ENCODE data around the gene CTXND1. TPM values are rescaled to one million over a fixed set of nuclear protein-coding genes. Genes with fewer than 3 reads are reported as not detected.

Gene CTXND1
- total and polyA plus RNA-seq, 2 of the 4 experiments (the other 2 are of a cell fraction), result not detected

DNA sequence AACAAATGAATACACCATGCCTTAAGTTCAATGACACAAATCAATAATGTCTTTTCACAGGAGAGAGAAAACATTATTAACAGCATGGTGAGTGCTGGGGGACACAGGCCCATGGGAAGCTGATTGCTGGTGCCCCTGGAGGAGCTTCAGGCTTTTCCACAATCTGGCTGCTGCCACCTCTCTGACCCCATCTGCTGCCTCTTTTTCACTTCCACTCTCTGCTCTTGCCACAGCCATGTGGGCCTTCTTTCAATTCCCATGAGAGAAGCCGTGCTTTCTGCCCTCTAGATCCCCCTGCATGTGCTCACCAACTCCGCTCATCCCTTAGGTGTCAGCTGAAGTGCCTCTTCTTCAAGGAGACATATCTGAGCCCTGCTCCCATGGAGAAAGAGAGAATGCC, 21.0 kb upstream of the CTXND1 start:
- Histone ChIP-seq H3K4me2 (ENCODE audit: low read depth, low read length) (no peak overlapping the region), H2AK5ac (ENCODE audit: low read depth, low read length) (no peak overlapping the region), H3K56ac (ENCODE audit: extremely low read depth, insufficient read depth, low read length) (no peak overlapping the region), H2AK9ac (replicated peaks; ENCODE audit: low read depth, low read length, poor library complexity) (no peak overlapping the region), H4K8ac (ENCODE audit: low read depth in 2 of 2, low read length in 2 of 2) (no peak overlapping the region), H3K9me1 (ENCODE audit: insufficient read depth, low read length) (0 out of 2 replicates have a peak, but pooled peaks cover 2% of the 10 kb centered on the region), H3K9ac (ENCODE audit: low read depth, low read length) (no peak overlapping the region), H3K79me1 (ENCODE audit: low read depth in 1 of 2, low read length in 2 of 2) (no peaks in the 10 kb centered on the region), H4K20me1 (ENCODE audit: insufficient read depth, low read length) (no peaks in the 10 kb centered on the region), H3K36me3 (ENCODE audit: control insufficient read depth, insufficient read depth, low read length) (no peaks in the 10 kb centered on the region), H3K14ac (replicated peaks; ENCODE audit: low read depth, low read length) (no peak overlapping the region), H3K27ac (ENCODE audit: insufficient read depth, low read length) (no peak overlapping the region), H3K23ac (ENCODE audit: low read depth, low read length) (no peak overlapping the region), H2BK5ac (ENCODE audit: low read depth, low read length, poor library complexity, severe bottlenecking) (no peak overlapping the region), H2BK20ac (ENCODE audit: low read depth, low read length) (no peak overlapping the region), H3K27me3 (ENCODE audit: control insufficient read depth, insufficient read depth, low read length) (peaks cover 28% of the 10 kb centered on the region), H3K4ac (ENCODE audit: low read depth, low read length) (no peak overlapping the region), H3K9me3 (ENCODE audit: control insufficient read depth, insufficient read depth, low read length) (no peaks in the 10 kb centered on the region), H2BK120ac (ENCODE audit: low read depth, low read length) (no peak overlapping the region), H3K4me1 (ENCODE audit: control insufficient read depth, insufficient read depth, low read length) (no peaks in the 10 kb centered on the region), H4K91ac (ENCODE audit: insufficient read depth, low read depth, low read length) (no peak overlapping the region), H2BK15ac (ENCODE audit: low read depth, low read length) (no peak overlapping the region), H3K18ac (ENCODE audit: low read depth, low read length) (no peak overlapping the region), H4K5ac (ENCODE audit: low read depth, low read length) (no peak overlapping the region), H3K4me3 (ENCODE audit: insufficient read depth, low read depth, low read length) (no peak overlapping the region), H2AFZ (replicated peaks; ENCODE audit: low read length, poor library complexity) (no peak overlapping the region)
- TF ChIP-seq NFE2L2 (IDR thresholded peaks at IDR 0.05; ENCODE audit: low read depth, low read length), result no peak
- TF ChIP-seq RAD21 (IDR thresholded peaks at IDR 0.05; ENCODE audit: low read length), result no peak
- TF ChIP-seq MXI1 (IDR thresholded peaks at IDR 0.05; ENCODE audit: borderline replicate concordance, low read depth, low read length), result no peak
- TF ChIP-seq RFX5 (IDR thresholded peaks at IDR 0.05; ENCODE audit: low read depth, low read length), result no peak
- no peak for TF ChIP-seq RCOR1 (IDR thresholded peaks at IDR 0.05; ENCODE audit: insufficient replicate concordance, low read length)
- TF ChIP-seq MAFK (IDR thresholded peaks at IDR 0.05; ENCODE audit: low read depth, low read length), result no peak
- BruUV-seq (replicated peaks), result no TSS peak
- no peak for ATAC-seq (ENCODE audit: low read depth)
- POLR2A ChIA-PET (ENCODE audit: unreplicated experiment), result no interaction called here
- in situ Hi-C loops (cut with MboI; ENCODE audit: low sequenced_read_pairs) (no loop called here), intact Hi-C loops (cut with micrococcal nuclease) (no loop called here), dilution Hi-C loops (cut with HindIII; ENCODE audit: low sequenced_read_pairs, unreplicated experiment) (no loop called here)
- WGBS, 2 experiments (ENCODE audit: extremely low coverage in 2 of 2, insufficient read length in 1 of 2), result no CpG with 5 or more reads among the region's 2 CpGs
- no peak for DNase-seq
- CTCF ChIA-PET, result no interaction called here

Measured in IMR-90 (cell line).